GM10248 (cell line): ENCODE results near the gene ARRDC4.

Source experiments
- CTCF ChIA-PET: fragments of 300-600 bp; sonication (Branson Sonifier 250); formaldehyde crosslinking; extraction: SDS; loops from one replicate; lab custom pipeline; 2021; ENCODE audit warnings: antibody characterized with exemption; lab: Yijun Ruan, JAX
- POLR2A ChIA-PET: fragments of 350-650 bp; sonication (Branson Sonifier 250); formaldehyde crosslinking; extraction: SDS; loops from one replicate; lab custom pipeline; 2020; ENCODE audit warnings: antibody characterized with exemption; lab: Yijun Ruan, JAX
- DNase-seq: peaks from one replicate; pipeline ENCODE4 v3.0.0; 2012; ENCODE audit errors: extremely low spot score
- CTCF ChIP-seq: IDR thresholded peaks from 2 replicates; pipeline ENCODE4 v1.5.1; 2012; ENCODE audit warnings: mild to moderate bottlenecking, low read depth; ENCODE audit errors: extremely low read depth, missing control alignments, control extremely low read depth

ARRDC4 gene

GRCh38 chr15:98003996-98004395 lies 43.5 kb downstream of the ARRDC4 start:
- DNase-seq = no peak
- no peak for TF ChIP-seq CTCF
- POLR2A ChIA-PET = no interaction called here
- CTCF ChIA-PET = no interaction called here

GRCh38 chr15:98005659-98006058 lies 45.2 kb downstream of the ARRDC4 start:
- no peak for DNase-seq
- POLR2A ChIA-PET = no interaction called here
- TF ChIP-seq CTCF = no peak
- CTCF ChIA-PET = no interaction called here

GRCh38 chr15:98009169-98009568 lies 48.7 kb downstream of the ARRDC4 start:
- POLR2A ChIA-PET = no interaction called here
- TF ChIP-seq CTCF = no peak
- DNase-seq = no peak
- CTCF ChIA-PET = interaction anchor here (1.0 to 1.4 kb wide), 2 partner anchors 12 kb away, joined by 3 read pairs; no protein-coding TSS in a partner anchor

- CTCF ChIA-PET = interaction anchor here (1.0 to 1.4 kb wide), 2 partner anchors 11 to 13 kb away, joined by 3 read pairs; no protein-coding TSS in a partner anchor
- no peak for TF ChIP-seq CTCF
Observed at GRCh38 chr15:98009971-98010370, 49.5 kb downstream of the ARRDC4 start.

GRCh38 chr15:98012354-98012753 lies 51.9 kb downstream of the ARRDC4 start:
- ChIA-PET CTCF (interaction anchor here (0.9 kb wide), 1 partner anchor 11 kb away, joined by 3 read pairs; no protein-coding TSS in a partner anchor), POLR2A (no interaction called here)
- no peak for DNase-seq
- TF ChIP-seq CTCF = no peak

More at GRCh38 chr15:98009971-98010370, 49.5 kb downstream of the ARRDC4 start:
- no peak for DNase-seq
- POLR2A ChIA-PET = no interaction called here

- CTCF ChIA-PET = no interaction called here
- POLR2A ChIA-PET = no interaction called here
- DNase-seq = no peak
- no peak for TF ChIP-seq CTCF
Observed at GRCh38 chr15:98013631-98014030, 53.1 kb downstream of the ARRDC4 start.
